HG03025 (cell line): Measurements from ENCODE around the gene PLEKHG1.

Experiments
- ATAC-seq: cut with Tn5 transposase; IDR thresholded peaks from one replicate; pipeline ENCODE4 v1.9.1; 2021; ENCODE audit warnings: mild to moderate bottlenecking, moderate library complexity; ENCODE audit not compliant: unreplicated experiment, low FRiP score

The PLEKHG1 gene

GRCh38 chr6:150588888-150589499 is 10.7 kb upstream of the PLEKHG1 start:
- no peak for ATAC-seq

GRCh38 chr6:150589852-150590251 is 9.8 kb upstream of the PLEKHG1 start:
- ATAC-seq, result no peak

- no peak for ATAC-seq
Measured at GRCh38 chr6:150590446-150590845, 9.2 kb upstream of the PLEKHG1 start.

GRCh38 chr6:150592377-150592995 is 7.2 kb upstream of the PLEKHG1 start:
- ATAC-seq, result no peak

GRCh38 chr6:150593119-150593518 is 6.6 kb upstream of the PLEKHG1 start:
- no peak for ATAC-seq

GRCh38 chr6:150596439-150596838 is 3.2 kb upstream of the PLEKHG1 start:
- no peak for ATAC-seq

- no peak for ATAC-seq
Measured at GRCh38 chr6:150598401-150598800, 1.3 kb upstream of the PLEKHG1 start.

- no peak for ATAC-seq
Measured at GRCh38 chr6:150598858-150599198, 857 bp upstream of the PLEKHG1 start.

GRCh38 chr6:150600010-150600300 is 270 bp downstream of the PLEKHG1 start:
- ATAC-seq, result no peak

- peak; percentile 59 for ATAC-seq
Measured at GRCh38 chr6:150600301-150601017, 774 bp downstream of the PLEKHG1 start.

GRCh38 chr6:150601439-150601838 is 1.8 kb downstream of the PLEKHG1 start:
- ATAC-seq, result no peak

- no peak for ATAC-seq
Measured at GRCh38 chr6:150603176-150603575, 3.5 kb downstream of the PLEKHG1 start.

- ATAC-seq, result no peak
Measured at GRCh38 chr6:150604467-150604866, 4.8 kb downstream of the PLEKHG1 start.

- no peak for ATAC-seq
Measured at GRCh38 chr6:150605333-150605732, 5.6 kb downstream of the PLEKHG1 start.

GRCh38 chr6:150606168-150606591 is 6.5 kb downstream of the PLEKHG1 start:
- no peak for ATAC-seq

GRCh38 chr6:150606647-150607328 is 7.1 kb downstream of the PLEKHG1 start:
- ATAC-seq, result no peak

GRCh38 chr6:150607329-150607650 is 7.6 kb downstream of the PLEKHG1 start:
- ATAC-seq, result no peak

- no peak for ATAC-seq
Measured at GRCh38 chr6:150610584-150610983, 10.9 kb downstream of the PLEKHG1 start.

GRCh38 chr6:150613269-150613668 is 13.6 kb downstream of the PLEKHG1 start:
- ATAC-seq, result no peak

GRCh38 chr6:150615967-150616366 is 16.3 kb downstream of the PLEKHG1 start:
- ATAC-seq, result no peak

- ATAC-seq, result no peak
Measured at GRCh38 chr6:150616586-150616985, 16.9 kb downstream of the PLEKHG1 start.

- ATAC-seq, result no peak
Measured at GRCh38 chr6:150617062-150617461, 17.4 kb downstream of the PLEKHG1 start.
